ENCODE measurements around the gene SCGB1A1.

SCGB1A1 gene

GRCh38 chr11:62390722-62391121 lies 28.1 kb upstream of the SCGB1A1 start:
- no peak for TF ChIP-seq CTCF (IDR thresholded peaks at IDR 0.05; ENCODE audit: low read depth, low read length)
- Histone ChIP-seq H3K9me3 (ENCODE audit: severe bottlenecking) (no peaks in the 10 kb centered on the region), H3K4me3 (ENCODE audit: low read depth, low read length) (no peak overlapping the region), H3K27me3 (ENCODE audit: insufficient read depth, low read depth, severe bottlenecking) (no peaks in the 10 kb centered on the region), H3K36me3 (peaks cover 36% of the 10 kb centered on the region), H3K27ac (no peak overlapping the region)
- no peak for DNase-seq

GRCh38 chr11:62391642-62392425 lies 27.0 kb upstream of the SCGB1A1 start:
- H3K4me3 ChIP-seq (ENCODE audit: low read depth, low read length), result no peak overlapping the region
- no peaks in the 10 kb centered on the region for H3K9me3 ChIP-seq (ENCODE audit: severe bottlenecking)
- peak; percentile 59 for TF ChIP-seq CTCF (IDR thresholded peaks at IDR 0.05; ENCODE audit: low read depth, low read length)
- peak overlapping the region; percentile 16 for H3K27ac ChIP-seq
- no peak for DNase-seq
- no peaks in the 10 kb centered on the region for H3K27me3 ChIP-seq (ENCODE audit: insufficient read depth, low read depth, severe bottlenecking)
- H3K36me3 ChIP-seq, result peaks cover 33% of the 10 kb centered on the region

- H3K27me3 ChIP-seq (ENCODE audit: insufficient read depth, low read depth, severe bottlenecking), result no peaks in the 10 kb centered on the region
- TF ChIP-seq CTCF (IDR thresholded peaks at IDR 0.05; ENCODE audit: low read depth, low read length), result no peak
- peak overlapping the region; percentile 63 for H3K27ac ChIP-seq
- no peaks in the 10 kb centered on the region for H3K9me3 ChIP-seq (ENCODE audit: severe bottlenecking)
- no peak overlapping the region for H3K4me3 ChIP-seq (ENCODE audit: low read depth, low read length)
- DNase-seq, result no peak
- H3K36me3 ChIP-seq, result peaks cover 33% of the 10 kb centered on the region
These were observed 26.3 kb upstream of the SCGB1A1 start for GRCh38 chr11:62392506-62392905.

GRCh38 chr11:62393061-62393611 lies 25.7 kb upstream of the SCGB1A1 start:
- H3K27me3 ChIP-seq (ENCODE audit: insufficient read depth, low read depth, severe bottlenecking), result no peaks in the 10 kb centered on the region
- peak; percentile 14; the same call in 1 of the 2 replicates for TF ChIP-seq CTCF (IDR thresholded peaks at IDR 0.05; ENCODE audit: low read depth, low read length)
- DNase-seq, result peak; percentile 35
- peak overlapping the region; percentile 63 for H3K27ac ChIP-seq
- no peaks in the 10 kb centered on the region for H3K9me3 ChIP-seq (ENCODE audit: severe bottlenecking)
- no peak overlapping the region for H3K4me3 ChIP-seq (ENCODE audit: low read depth, low read length)
- peaks cover 28% of the 10 kb centered on the region for H3K36me3 ChIP-seq

- no peak for TF ChIP-seq CTCF (IDR thresholded peaks at IDR 0.05; ENCODE audit: low read depth, low read length)
- Histone ChIP-seq H3K9me3 (ENCODE audit: severe bottlenecking) (no peaks in the 10 kb centered on the region), H3K4me3 (ENCODE audit: low read depth, low read length) (no peak overlapping the region), H3K27ac (peak overlapping the region; percentile 63), H3K27me3 (ENCODE audit: insufficient read depth, low read depth, severe bottlenecking) (no peaks in the 10 kb centered on the region), H3K36me3 (peaks cover 27% of the 10 kb centered on the region)
- DNase-seq, result peak; percentile 59
These were observed 25.1 kb upstream of the SCGB1A1 start for GRCh38 chr11:62393735-62394134.

All from WERI-Rb-1 (cell line).